GM06990 (cell line): ENCODE measurements around the gene SLC6A7.

ENCODE experiments used
- DNase-seq: peaks from one replicate; pipeline ENCODE4 v3.0.0-alpha.2; 2011; ENCODE audit not compliant: insufficient read length; ENCODE audit errors: extremely low read depth
- H3K27me3 ChIP-seq: replicated peaks from 2 replicates; pipeline ENCODE4 v1.6.0; 2011; ENCODE audit warnings: low read length; ENCODE audit not compliant: control insufficient read depth, insufficient read depth
- H3K36me3 ChIP-seq: 2 replicates; pipeline ENCODE4 v1.5.1; 2011; ENCODE audit warnings: low read length; ENCODE audit not compliant: control insufficient read depth, insufficient read depth
- H3K4me3 ChIP-seq: replicated peaks from 2 replicates; pipeline ENCODE4 v1.5.1; 2011; ENCODE audit warnings: low read depth, mild to moderate bottlenecking, control low read depth, low read length
- CTCF ChIP-seq: IDR thresholded peaks from 2 replicates; pipeline ENCODE4 v1.5.1; 2011; ENCODE audit warnings: low read length, control low read depth, mild to moderate bottlenecking, inconsistent platforms; ENCODE audit not compliant: insufficient read depth, poor library complexity, severe bottlenecking

SLC6A7 gene

GRCh38 chr5:150189728-150190502 is at the start of gene SLC6A7:
Gene SLC6A7 (plus strand): TSS chr5:150190062. CDS start chr5:150190328, 266 bp downstream.
- no peak for TF ChIP-seq CTCF
- no peak for DNase-seq
- no peaks in the 10 kb centered on the region for H3K36me3 ChIP-seq
- H3K27me3 ChIP-seq, result peaks cover 1% of the 10 kb centered on the region
- no peak within 1 kb of the TSS for H3K4me3 ChIP-seq

GRCh38 chr5:150140830-150141229 is 49.0 kb upstream of the SLC6A7 start:
- Histone ChIP-seq H3K36me3 (no peaks in the 10 kb centered on the region), H3K27me3 (no peaks in the 10 kb centered on the region; the same call in none of the 2 replicates), H3K4me3 (no peak overlapping the region)
- DNase-seq, result no peak
- TF ChIP-seq CTCF, result no peak

GRCh38 chr5:150141544-150142184 is 48.2 kb upstream of the SLC6A7 start:
- Histone ChIP-seq H3K27me3 (no peaks in the 10 kb centered on the region; the same call in none of the 2 replicates), H3K4me3 (no peak overlapping the region), H3K36me3 (no peaks in the 10 kb centered on the region)
- TF ChIP-seq CTCF, result no peak
- no peak for DNase-seq

- Histone ChIP-seq H3K27me3 (no peaks in the 10 kb centered on the region; the same call in 1 of the 2 replicates), H3K4me3 (no peak overlapping the region), H3K36me3 (no peaks in the 10 kb centered on the region)
- DNase-seq, result no peak
- TF ChIP-seq CTCF, result no peak
Measured at GRCh38 chr5:150142185-150142958, 47.5 kb upstream of the SLC6A7 start.

- DNase-seq, result no peak
- no peak overlapping the region for H3K4me3 ChIP-seq
- no peaks in the 10 kb centered on the region; the same call in 1 of the 2 replicates for H3K27me3 ChIP-seq
- H3K36me3 ChIP-seq, result no peaks in the 10 kb centered on the region
- no peak for TF ChIP-seq CTCF
Measured at GRCh38 chr5:150142959-150143349, 46.9 kb upstream of the SLC6A7 start.
